ENCODE data around the gene MVB12B.

MVB12B gene

GRCh38 chr9:126470241-126470993 lies 143.8 kb downstream of the MVB12B start:
- Histone ChIP-seq H3K4me1 (ENCODE audit: insufficient read depth, insufficient read length) (peaks cover 4% of the 10 kb centered on the region), H3K9me3 (ENCODE audit: insufficient read depth, low read length) (no peaks in the 10 kb centered on the region), H3K36me3 (ENCODE audit: insufficient read depth, insufficient read length, low read length) (no peaks in the 10 kb centered on the region), H3K27me3 (ENCODE audit: insufficient read depth, insufficient read length) (no peaks in the 10 kb centered on the region), H3K9ac (ENCODE audit: insufficient read length, low read depth) (no peak overlapping the region), H3K4me3 (ENCODE audit: insufficient read length, low read depth) (no peak overlapping the region)
- TF ChIP-seq YY1 (IDR thresholded peaks at IDR 0.05; ENCODE audit: insufficient read depth, insufficient read length) (no peak), SUZ12 (IDR thresholded peaks at IDR 0.05; ENCODE audit: extremely low read depth, insufficient read depth, insufficient read length) (no peak), ZNF274 (IDR thresholded peaks at IDR 0.05; ENCODE audit: low read depth, low read length) (no peak)
- no peak for DNase-seq (ENCODE audit: low read depth, low spot score)

- TF ChIP-seq SUZ12 (IDR thresholded peaks at IDR 0.05; ENCODE audit: extremely low read depth, insufficient read depth, insufficient read length) (no peak), ZNF274 (IDR thresholded peaks at IDR 0.05; ENCODE audit: low read depth, low read length) (no peak), YY1 (IDR thresholded peaks at IDR 0.05; ENCODE audit: insufficient read depth, insufficient read length) (no peak)
- Histone ChIP-seq H3K9ac (ENCODE audit: insufficient read length, low read depth) (no peak overlapping the region), H3K27me3 (ENCODE audit: insufficient read depth, insufficient read length) (no peaks in the 10 kb centered on the region), H3K4me3 (ENCODE audit: insufficient read length, low read depth) (no peak overlapping the region), H3K36me3 (ENCODE audit: insufficient read depth, insufficient read length, low read length) (no peaks in the 10 kb centered on the region), H3K4me1 (ENCODE audit: insufficient read depth, insufficient read length) (peaks cover 5% of the 10 kb centered on the region), H3K9me3 (ENCODE audit: insufficient read depth, low read length) (no peaks in the 10 kb centered on the region)
- DNase-seq (ENCODE audit: low read depth, low spot score): no peak
Measured at GRCh38 chr9:126471084-126471624, 144.5 kb downstream of the MVB12B start.

- H3K27me3 ChIP-seq (ENCODE audit: insufficient read depth, insufficient read length): no peaks in the 10 kb centered on the region
- 0 out of 2 replicates have a peak, but pooled peaks cover 5% of the 10 kb centered on the region for H3K9me3 ChIP-seq (ENCODE audit: insufficient read depth, low read length)
- peaks cover 7% of the 10 kb centered on the region for H3K4me1 ChIP-seq (ENCODE audit: insufficient read depth, insufficient read length)
- no peak for DNase-seq (ENCODE audit: low read depth, low spot score)
- H3K9ac ChIP-seq (ENCODE audit: insufficient read length, low read depth): no peak overlapping the region
- TF ChIP-seq YY1 (IDR thresholded peaks at IDR 0.05; ENCODE audit: insufficient read depth, insufficient read length) (no peak), SUZ12 (IDR thresholded peaks at IDR 0.05; ENCODE audit: extremely low read depth, insufficient read depth, insufficient read length) (no peak), ZNF274 (IDR thresholded peaks at IDR 0.05; ENCODE audit: low read depth, low read length) (no peak)
- no peak overlapping the region for H3K4me3 ChIP-seq (ENCODE audit: insufficient read length, low read depth)
- H3K36me3 ChIP-seq (ENCODE audit: insufficient read depth, insufficient read length, low read length): no peaks in the 10 kb centered on the region
Measured at GRCh38 chr9:126472198-126472947, 145.7 kb downstream of the MVB12B start.

GRCh38 chr9:126472948-126473298 lies 146.3 kb downstream of the MVB12B start:
- no peak overlapping the region for H3K9ac ChIP-seq (ENCODE audit: insufficient read length, low read depth)
- 0 out of 2 replicates have a peak, but pooled peaks cover 6% of the 10 kb centered on the region for H3K9me3 ChIP-seq (ENCODE audit: insufficient read depth, low read length)
- no peak for DNase-seq (ENCODE audit: low read depth, low spot score)
- no peaks in the 10 kb centered on the region for H3K36me3 ChIP-seq (ENCODE audit: insufficient read depth, insufficient read length, low read length)
- peaks cover 7% of the 10 kb centered on the region for H3K4me1 ChIP-seq (ENCODE audit: insufficient read depth, insufficient read length)
- TF ChIP-seq ZNF274 (IDR thresholded peaks at IDR 0.05; ENCODE audit: low read depth, low read length): no peak
- H3K27me3 ChIP-seq (ENCODE audit: insufficient read depth, insufficient read length): no peaks in the 10 kb centered on the region
- no peak overlapping the region for H3K4me3 ChIP-seq (ENCODE audit: insufficient read length, low read depth)

GRCh38 chr9:126474206-126474765 lies 147.7 kb downstream of the MVB12B start:
- TF ChIP-seq ZNF274 (IDR thresholded peaks at IDR 0.05; ENCODE audit: low read depth, low read length) (no peak), YY1 (IDR thresholded peaks at IDR 0.05; ENCODE audit: insufficient read depth, insufficient read length) (no peak), SUZ12 (IDR thresholded peaks at IDR 0.05; ENCODE audit: extremely low read depth, insufficient read depth, insufficient read length) (no peak)
- no peaks in the 10 kb centered on the region for H3K36me3 ChIP-seq (ENCODE audit: insufficient read depth, insufficient read length, low read length)
- no peaks in the 10 kb centered on the region for H3K27me3 ChIP-seq (ENCODE audit: insufficient read depth, insufficient read length)
- no peak for DNase-seq (ENCODE audit: low read depth, low spot score)
- no peak overlapping the region for H3K4me3 ChIP-seq (ENCODE audit: insufficient read length, low read depth)
- peaks cover 7% of the 10 kb centered on the region for H3K4me1 ChIP-seq (ENCODE audit: insufficient read depth, insufficient read length)
- no peak overlapping the region for H3K9ac ChIP-seq (ENCODE audit: insufficient read length, low read depth)
- 0 out of 2 replicates have a peak, but pooled peaks cover 6% of the 10 kb centered on the region for H3K9me3 ChIP-seq (ENCODE audit: insufficient read depth, low read length)

GRCh38 chr9:126474786-126475485 lies 148.3 kb downstream of the MVB12B start:
- Histone ChIP-seq H3K4me1 (ENCODE audit: insufficient read depth, insufficient read length) (peaks cover 7% of the 10 kb centered on the region), H3K27me3 (ENCODE audit: insufficient read depth, insufficient read length) (no peaks in the 10 kb centered on the region), H3K36me3 (ENCODE audit: insufficient read depth, insufficient read length, low read length) (no peaks in the 10 kb centered on the region), H3K4me3 (ENCODE audit: insufficient read length, low read depth) (no peak overlapping the region), H3K9ac (ENCODE audit: insufficient read length, low read depth) (no peak overlapping the region), H3K9me3 (ENCODE audit: insufficient read depth, low read length) (0 out of 2 replicates have a peak, but pooled peaks cover 6% of the 10 kb centered on the region)
- TF ChIP-seq ZNF274 (IDR thresholded peaks at IDR 0.05; ENCODE audit: low read depth, low read length) (no peak), YY1 (IDR thresholded peaks at IDR 0.05; ENCODE audit: insufficient read depth, insufficient read length) (no peak), SUZ12 (IDR thresholded peaks at IDR 0.05; ENCODE audit: extremely low read depth, insufficient read depth, insufficient read length) (no peak)
- no peak for DNase-seq (ENCODE audit: low read depth, low spot score)
